Cardiac muscle cell (in vitro differentiated cells and primary cell): Measurements from ENCODE around the gene ENPP5. TPM values are rescaled to one million over a fixed set of nuclear protein-coding genes. Genes with fewer than 3 reads are reported as not detected.
A peak's percentile ranks its signal among the peaks of the same experiment; 100 is the strongest.
"Not testable (repeated sequence)": the region's sequence is repeated elsewhere in the genome, so short reads cannot be mapped to it uniquely, and the experiment has no call there.

Source experiments
- DNase-seq, 2 donors: peaks; one replicate each; pipeline versions ENCODE4 v3.0.0 to v3.0.0-alpha.2; 2010 to 2017; ENCODE audit warnings: low read depth in 1 of 2, low spot score in 1 of 2
- H3K27ac ChIP-seq: fragments of 200-600 bp; sonication (generic); 2 replicates; pipeline ENCODE4 v1.5.1; 2016
- H3K27me3 ChIP-seq: fragments of 200-600 bp; sonication (generic); 2 replicates; pipeline ENCODE4 v1.6.0; 2016; ENCODE audit warnings: control low read depth
- H3K36me3 ChIP-seq: fragments of 200-600 bp; sonication (generic); 2 replicates; pipeline ENCODE4 v1.5.1; 2016; ENCODE audit warnings: control low read depth
- H3K4me1 ChIP-seq: fragments of 200-600 bp; sonication (generic); 2 replicates; pipeline ENCODE4 v1.8.1; 2017; ENCODE audit warnings: low read depth, mild to moderate bottlenecking, mixed run types
- H3K4me3 ChIP-seq: fragments of 200-600 bp; sonication (generic); 2 replicates; pipeline ENCODE4 v1.5.1; 2016; ENCODE audit warnings: mild to moderate bottlenecking
- H3K9me3 ChIP-seq: fragments of 200-600 bp; sonication (generic); 2 replicates; pipeline ENCODE4 v1.5.1; 2017; ENCODE audit warnings: low read depth, mild to moderate bottlenecking, control low read depth
- polyA plus RNA-seq: library from polyadenylated mRNA; unstranded; fragments of >200 nt; fragmentation: Nextera tagmentation; extraction: Ambion mirVana; gene quantifications from 2 replicates; pipeline ENCODE4 v1.2.1, GENCODE V29; 2016
- total RNA-seq: library from RNA; depleted of rRNA; stranded (reverse); fragments of >200 nt; gene quantifications from 2 replicates; pipeline ENCODE4 v1.2.3, GENCODE V29; 2016
- TF ChIP-seq, protein P1 (sequence below): IDR thresholded peaks from 2 replicates; pipeline ENCODE4 v1.5.1; 2012; ENCODE audit warnings: low read depth, mild to moderate bottlenecking, low read length

Gene ENPP5
- total and polyA plus RNA-seq, 2 experiments from 2014 or later = 3.7 to 5.4 TPM

DNA sequence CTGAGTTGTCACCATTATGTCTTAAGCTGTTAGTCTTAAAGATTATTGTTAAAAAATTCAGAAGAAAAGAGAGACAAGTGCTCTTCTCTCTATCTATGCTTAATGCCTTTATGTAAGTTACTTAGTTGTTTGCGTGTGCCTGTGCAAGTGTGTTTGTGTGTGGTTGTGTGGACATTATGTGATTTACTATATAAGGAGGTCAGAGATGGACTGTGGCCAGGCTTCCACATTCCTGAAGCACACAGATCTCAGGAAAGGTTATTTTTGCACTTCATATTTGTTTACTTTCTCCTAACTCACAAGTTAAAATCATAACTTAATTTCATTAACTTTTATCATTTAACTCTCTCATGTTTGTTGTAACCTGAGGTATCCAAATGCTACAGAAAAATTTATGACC, 26.5 kb downstream of the ENPP5 start:
- H3K27me3 ChIP-seq = no peaks in the 10 kb centered on the region
- no peak overlapping the region for H3K4me3 ChIP-seq
- no peaks in the 10 kb centered on the region for H3K36me3 ChIP-seq
- TF ChIP-seq, protein P1, sequence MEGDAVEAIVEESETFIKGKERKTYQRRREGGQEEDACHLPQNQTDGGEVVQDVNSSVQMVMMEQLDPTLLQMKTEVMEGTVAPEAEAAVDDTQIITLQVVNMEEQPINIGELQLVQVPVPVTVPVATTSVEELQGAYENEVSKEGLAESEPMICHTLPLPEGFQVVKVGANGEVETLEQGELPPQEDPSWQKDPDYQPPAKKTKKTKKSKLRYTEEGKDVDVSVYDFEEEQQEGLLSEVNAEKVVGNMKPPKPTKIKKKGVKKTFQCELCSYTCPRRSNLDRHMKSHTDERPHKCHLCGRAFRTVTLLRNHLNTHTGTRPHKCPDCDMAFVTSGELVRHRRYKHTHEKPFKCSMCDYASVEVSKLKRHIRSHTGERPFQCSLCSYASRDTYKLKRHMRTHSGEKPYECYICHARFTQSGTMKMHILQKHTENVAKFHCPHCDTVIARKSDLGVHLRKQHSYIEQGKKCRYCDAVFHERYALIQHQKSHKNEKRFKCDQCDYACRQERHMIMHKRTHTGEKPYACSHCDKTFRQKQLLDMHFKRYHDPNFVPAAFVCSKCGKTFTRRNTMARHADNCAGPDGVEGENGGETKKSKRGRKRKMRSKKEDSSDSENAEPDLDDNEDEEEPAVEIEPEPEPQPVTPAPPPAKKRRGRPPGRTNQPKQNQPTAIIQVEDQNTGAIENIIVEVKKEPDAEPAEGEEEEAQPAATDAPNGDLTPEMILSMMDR = no peak
- H3K4me1 ChIP-seq = peaks cover 6% of the 10 kb centered on the region
- H3K9me3 ChIP-seq = no peaks in the 10 kb centered on the region
- H3K27ac ChIP-seq = no peak overlapping the region
- peak in 1 of 2 donors; percentile 11 for DNase-seq

DNA sequence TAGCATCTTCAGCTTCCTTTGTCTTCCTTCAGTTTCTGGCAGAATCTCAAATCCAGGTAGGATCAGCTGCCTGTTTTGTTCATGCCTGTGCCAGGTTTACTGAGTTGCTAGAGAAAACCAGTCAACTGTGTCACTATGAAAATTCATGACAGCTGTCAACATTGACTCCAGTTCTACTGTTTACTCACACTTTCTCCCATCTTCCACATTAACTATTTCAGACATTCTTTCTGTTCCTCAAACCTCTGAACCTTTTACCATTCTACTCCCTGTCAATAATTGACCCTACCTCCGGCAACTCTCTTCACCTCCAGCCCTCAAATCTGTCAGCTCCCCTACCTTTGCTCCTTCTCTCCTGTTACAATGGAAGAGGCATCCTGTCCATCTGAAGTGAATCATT, 32.5 kb downstream of the ENPP5 start:
- TF ChIP-seq, protein P1 = no peak
- no peaks in the 10 kb centered on the region for H3K36me3 ChIP-seq
- H3K9me3 ChIP-seq = no peaks in the 10 kb centered on the region
- peaks cover 32% of the 10 kb centered on the region for H3K27me3 ChIP-seq
- H3K27ac ChIP-seq = no peak overlapping the region
- H3K4me1 ChIP-seq = peaks cover 6% of the 10 kb centered on the region
- no peak overlapping the region for H3K4me3 ChIP-seq
- no peak for DNase-seq

DNA sequence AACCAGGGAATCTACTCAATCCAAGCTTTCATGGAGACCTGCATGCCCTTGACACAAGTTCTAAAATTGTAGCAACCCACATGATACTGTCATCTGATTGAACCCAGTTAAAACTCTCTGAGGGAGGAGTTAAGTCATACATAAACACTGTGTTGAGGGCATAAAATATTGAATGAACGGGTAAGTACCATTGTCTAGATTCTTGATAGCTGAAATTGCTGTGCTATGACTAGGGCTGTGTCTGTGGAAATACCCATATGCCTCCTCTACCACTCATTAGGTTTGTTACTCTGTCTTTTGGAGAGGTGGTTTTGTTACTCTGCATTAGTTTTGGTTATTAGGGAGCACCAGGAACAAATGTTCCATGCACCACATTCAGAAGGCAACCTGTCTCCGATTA, 33.4 kb downstream of the ENPP5 start:
- H3K4me1 ChIP-seq = no peaks in the 10 kb centered on the region
- H3K4me3 ChIP-seq = no peak overlapping the region
- no peaks in the 10 kb centered on the region for H3K36me3 ChIP-seq
- H3K27ac ChIP-seq = no peak overlapping the region
- no peaks in the 10 kb centered on the region for H3K9me3 ChIP-seq
- TF ChIP-seq, protein P1 = no peak
- DNase-seq = no peak
- H3K27me3 ChIP-seq = peaks cover 32% of the 10 kb centered on the region

DNA sequence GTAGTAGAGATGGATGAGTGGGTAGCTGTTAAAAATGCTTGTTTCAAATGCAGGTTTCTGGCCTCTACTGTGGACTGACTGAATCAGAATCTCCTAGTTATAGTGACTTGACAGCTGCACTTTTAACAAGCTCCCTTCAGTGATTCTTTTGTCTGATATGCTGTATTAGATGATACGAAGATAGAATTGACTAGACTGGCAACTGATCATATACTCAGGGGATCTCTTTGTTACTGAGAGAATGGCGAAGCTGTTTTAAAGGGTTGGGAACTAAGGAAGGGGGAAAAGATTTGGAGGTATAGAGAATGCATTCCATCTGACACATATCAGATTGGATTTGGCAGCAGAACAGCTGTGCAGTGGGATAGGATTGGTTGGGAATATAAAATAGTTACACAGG, 33.9 kb downstream of the ENPP5 start:
- TF ChIP-seq, protein P1 = no peak
- no peaks in the 10 kb centered on the region for H3K9me3 ChIP-seq
- no peak for DNase-seq
- no peak overlapping the region for H3K27ac ChIP-seq
- H3K4me1 ChIP-seq = no peaks in the 10 kb centered on the region
- no peak overlapping the region for H3K4me3 ChIP-seq
- H3K27me3 ChIP-seq = peaks cover 32% of the 10 kb centered on the region
- H3K36me3 ChIP-seq = no peaks in the 10 kb centered on the region

DNA sequence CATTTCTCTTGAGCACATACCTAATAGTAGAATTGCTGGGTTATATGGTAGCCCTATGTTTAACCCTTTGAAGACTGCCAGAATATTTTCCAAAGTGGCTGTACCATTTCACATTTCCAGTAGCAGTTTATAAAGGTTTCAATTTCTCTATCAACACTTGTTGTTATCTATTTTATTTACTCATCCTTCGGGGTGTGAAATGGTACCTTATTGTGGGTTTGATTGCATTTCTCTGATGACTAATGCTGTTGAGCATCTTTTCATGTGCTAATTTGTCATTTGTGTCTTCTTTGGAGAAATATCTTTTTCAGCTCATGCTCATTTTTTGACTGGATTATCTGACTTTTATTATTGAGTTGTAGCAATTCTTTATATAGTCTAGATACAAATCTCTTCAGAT, 35.6 kb downstream of the ENPP5 start:
- no peaks in the 10 kb centered on the region for H3K9me3 ChIP-seq
- no peaks in the 10 kb centered on the region for H3K4me1 ChIP-seq
- no peak for DNase-seq
- no peak overlapping the region for H3K4me3 ChIP-seq
- peaks cover 32% of the 10 kb centered on the region for H3K27me3 ChIP-seq
- H3K27ac ChIP-seq = no peak overlapping the region
- TF ChIP-seq, protein P1 = no peak
- no peaks in the 10 kb centered on the region for H3K36me3 ChIP-seq

DNA sequence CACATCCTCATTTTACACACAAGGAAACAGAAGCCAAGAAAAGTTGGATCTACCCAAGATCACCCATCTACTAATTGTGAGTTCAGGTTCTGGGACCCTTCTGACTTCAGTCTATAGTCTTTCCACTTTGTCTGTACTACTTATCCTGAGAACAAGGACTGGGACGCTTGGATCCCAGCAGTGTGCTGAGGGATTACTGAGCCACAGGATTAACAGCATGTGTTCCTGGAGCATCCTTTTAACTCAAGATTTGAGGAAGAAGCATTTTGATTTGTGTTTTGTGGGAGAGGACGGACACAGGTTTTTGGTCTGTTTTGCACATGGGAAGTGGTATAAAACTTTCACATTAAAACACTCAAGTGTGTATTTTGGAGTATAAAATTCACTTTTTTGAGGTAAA, 36.6 kb downstream of the ENPP5 start:
- peaks cover under 1% of the 10 kb centered on the region for H3K4me1 ChIP-seq
- no peak overlapping the region for H3K4me3 ChIP-seq
- H3K27me3 ChIP-seq = peaks cover 32% of the 10 kb centered on the region
- H3K36me3 ChIP-seq = no peaks in the 10 kb centered on the region
- H3K27ac ChIP-seq = no peak overlapping the region
- no peaks in the 10 kb centered on the region for H3K9me3 ChIP-seq
- no peak for DNase-seq
- TF ChIP-seq, protein P1 = no peak

DNA sequence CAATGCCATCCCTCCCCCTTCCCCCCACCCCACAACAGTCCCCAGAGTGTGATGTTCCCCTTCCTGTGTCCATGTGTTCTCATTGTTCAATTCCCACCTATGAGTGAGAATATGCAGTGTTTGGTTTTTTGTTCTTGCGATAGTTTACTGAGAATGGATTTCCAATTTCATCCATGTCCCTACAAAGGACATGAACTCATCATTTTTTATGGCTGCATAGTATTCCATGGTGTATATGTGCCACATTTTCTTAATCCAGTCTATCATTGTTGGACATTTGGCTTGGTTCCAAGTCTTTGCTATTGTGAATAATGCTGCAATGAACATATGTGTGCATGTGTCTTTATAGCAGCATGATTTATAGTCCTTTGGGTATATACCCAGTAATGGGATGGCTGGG, 39.5 kb downstream of the ENPP5 start:
- H3K4me3 ChIP-seq, H3K9me3 ChIP-seq, DNase-seq, H3K36me3 ChIP-seq, H3K4me1 ChIP-seq, H3K27ac ChIP-seq: not testable (repeated sequence)
- peaks cover 35% of the 10 kb centered on the region for H3K27me3 ChIP-seq
